Stimulated activated CD8-positive, alpha-beta memory T cell treated with anti-CD3 and anti-CD28 coated beads, Interleukin-15, amount 100 ng/mL, for 24 hours (primary cell): ENCODE measurements around the gene PREB.
"Not testable (repeated sequence)": the region's sequence is repeated elsewhere in the genome, so short reads cannot be mapped to it uniquely, and the experiment has no call there.

Experiments
- DNase-seq: peaks from one replicate; pipeline ENCODE4 v3.0.0-alpha.2; 2020; ENCODE audit warnings: low read depth

The PREB gene

DNA sequence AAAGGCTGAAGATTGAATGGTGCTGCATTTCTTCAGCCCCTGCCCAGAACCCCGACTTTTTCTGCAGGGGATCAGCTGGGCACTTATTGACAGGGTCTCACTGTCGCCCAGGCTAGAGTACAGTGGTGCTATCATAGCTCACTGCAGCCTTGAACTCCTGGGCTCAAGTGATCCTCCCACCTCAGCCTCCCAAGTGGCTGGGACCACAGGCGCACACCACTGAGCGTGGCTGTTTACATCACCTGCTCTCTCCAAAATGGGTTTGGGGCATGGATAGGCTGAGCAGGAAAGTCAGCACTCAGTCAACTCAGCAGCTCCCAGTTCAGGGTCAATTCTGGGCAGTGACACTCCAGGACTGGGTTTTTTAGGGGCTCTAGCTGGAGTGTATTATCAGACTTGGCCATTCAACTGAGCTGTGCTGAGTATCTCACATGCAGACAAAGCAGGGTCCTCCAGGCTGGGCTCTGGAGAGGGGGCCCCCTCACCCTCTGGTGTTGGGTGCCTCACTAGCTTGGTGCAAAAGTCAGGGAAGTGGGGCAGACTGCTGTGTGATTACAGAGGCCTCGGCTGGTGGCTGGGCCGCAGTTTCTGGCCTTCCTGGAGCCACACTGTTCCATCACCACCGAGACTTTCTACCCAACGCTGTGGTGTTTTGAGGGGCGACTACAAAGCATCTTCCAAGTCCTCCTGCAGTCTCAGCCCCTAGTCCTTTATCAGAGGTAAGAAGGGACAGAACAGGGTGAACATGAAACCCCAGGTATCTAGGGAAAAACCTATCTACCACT is 6.4 kb downstream of the PREB start:
- no peak for DNase-seq

DNA sequence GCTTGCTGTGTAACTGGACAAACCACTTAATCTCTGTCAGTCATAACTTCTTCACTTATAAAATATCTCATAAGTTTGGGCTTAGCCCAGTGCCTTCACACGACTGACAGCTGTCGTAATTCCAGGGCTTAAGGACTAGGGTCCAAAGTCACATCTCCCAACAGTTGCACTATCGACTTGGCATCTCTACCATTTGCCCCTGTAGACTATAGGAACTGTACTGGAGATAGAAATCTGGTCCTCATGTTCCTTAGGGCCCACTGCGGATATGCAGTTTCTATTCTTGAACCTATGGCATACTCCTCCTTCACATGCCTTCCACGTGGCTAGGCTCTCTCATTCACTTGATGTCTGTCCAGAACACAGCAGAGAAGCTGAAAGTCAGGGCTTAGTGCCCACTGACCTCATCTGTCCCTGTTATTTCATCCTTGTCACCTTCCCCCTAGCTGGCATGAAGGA is 8.2 kb downstream of the PREB start:
- no peak for DNase-seq

DNA sequence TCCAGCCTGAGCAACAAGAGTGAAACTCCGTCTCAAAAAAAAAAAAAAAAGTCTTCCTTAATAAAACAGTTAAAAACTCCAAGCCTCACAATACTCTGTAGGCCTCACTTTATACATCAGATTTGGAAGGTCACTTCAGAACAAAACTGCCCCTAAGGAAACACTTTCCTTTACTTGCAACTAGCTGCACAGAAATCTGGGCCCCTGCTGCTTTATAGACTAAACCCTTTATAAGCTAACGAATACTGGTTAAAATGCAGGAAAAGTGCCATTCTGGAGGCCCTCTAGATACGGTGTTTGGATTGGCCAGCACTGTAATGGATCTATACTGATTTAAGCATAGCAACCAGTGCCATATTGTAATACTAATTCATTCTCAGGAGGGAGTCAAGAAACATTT is 9.3 kb downstream of the PREB start:
- DNase-seq = no peak

DNA sequence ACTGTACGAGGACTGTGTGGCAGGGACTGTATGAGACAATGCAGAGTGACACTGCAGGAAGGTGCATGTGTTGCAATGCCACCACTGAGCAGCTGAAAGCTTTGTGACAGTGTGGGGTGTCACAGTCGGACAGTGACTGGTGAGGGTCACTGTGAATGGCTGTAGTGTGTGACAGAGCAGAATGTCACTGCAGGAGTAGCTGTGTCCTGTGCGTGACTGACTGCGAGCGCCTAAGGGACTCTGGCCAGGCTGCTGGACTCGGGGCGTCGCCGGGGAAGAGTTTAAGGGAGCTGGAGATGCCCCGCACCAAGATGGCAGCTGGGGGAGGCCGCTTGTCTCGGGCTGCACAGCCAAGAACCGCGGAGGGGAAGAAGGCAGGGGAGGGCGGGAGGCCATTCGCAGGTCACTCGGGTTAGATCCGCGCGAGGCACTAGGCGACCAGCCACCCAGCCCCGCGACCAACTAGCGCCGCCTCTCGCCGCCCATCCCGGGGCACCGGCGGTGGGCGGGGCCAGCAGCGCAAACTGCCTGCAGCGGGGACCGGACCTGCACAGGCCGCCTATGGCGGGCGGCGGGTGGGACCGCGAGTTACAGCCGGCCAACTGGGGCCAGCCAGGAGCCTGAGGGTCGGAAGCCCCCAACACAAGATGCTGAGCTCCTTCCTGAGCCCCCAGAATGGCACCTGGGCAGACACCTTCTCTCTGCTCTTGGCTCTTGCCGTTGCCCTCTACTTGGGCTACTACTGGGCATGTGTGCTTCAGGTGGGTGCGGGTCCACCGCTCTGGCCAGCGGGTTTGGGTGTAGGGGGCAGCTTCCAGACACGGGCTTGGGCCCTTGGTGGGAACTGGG is 10.9 kb downstream of the PREB start, which contains the start of gene ABHD1:
ABHD1 (plus strand) TSS at position 514 of the 849 bp plus-strand sequence; CDS start at position 648, 134 bp downstream.
- DNase-seq = peak; percentile 37

DNA sequence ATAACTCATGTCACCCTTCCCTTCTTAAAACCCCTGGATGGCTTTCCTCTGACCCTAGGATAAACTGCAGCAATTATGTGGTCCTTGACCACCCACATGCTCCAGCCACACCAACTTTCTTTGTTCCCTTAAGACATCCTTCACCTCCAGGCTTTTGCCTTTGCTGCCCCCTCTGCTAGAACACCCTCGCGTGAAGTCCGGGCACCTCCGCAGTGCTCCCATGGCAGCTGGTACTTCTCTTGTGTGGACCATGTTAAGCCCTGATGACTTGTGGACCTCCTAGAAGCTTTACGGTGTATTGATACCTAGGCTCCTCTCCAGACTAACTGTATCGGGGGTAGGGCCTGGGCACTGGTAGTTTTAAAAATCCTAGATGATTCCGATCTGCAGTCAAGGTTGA is 11.6 kb downstream of the PREB start:
- DNase-seq = no peak

DNA sequence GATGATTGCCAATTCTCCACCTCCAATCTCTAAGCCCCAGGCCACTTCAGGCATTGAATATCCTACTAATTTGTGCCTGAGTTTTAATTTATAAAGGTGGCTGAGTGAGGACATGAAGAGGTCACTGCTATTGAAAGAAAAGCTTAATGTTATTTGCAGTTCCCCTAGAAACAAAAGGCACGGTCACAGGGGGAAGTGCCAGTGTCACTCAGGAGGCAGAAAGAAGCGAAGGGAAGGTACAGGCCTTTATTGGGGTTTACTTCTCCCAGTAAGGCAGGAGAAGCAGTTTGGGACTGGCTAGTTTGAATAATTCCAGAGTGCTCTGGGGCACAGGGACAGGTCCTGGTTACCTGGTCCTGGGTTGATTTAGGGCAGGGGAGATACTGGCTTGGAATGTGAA is 12.5 kb downstream of the PREB start:
- no peak for DNase-seq

DNA sequence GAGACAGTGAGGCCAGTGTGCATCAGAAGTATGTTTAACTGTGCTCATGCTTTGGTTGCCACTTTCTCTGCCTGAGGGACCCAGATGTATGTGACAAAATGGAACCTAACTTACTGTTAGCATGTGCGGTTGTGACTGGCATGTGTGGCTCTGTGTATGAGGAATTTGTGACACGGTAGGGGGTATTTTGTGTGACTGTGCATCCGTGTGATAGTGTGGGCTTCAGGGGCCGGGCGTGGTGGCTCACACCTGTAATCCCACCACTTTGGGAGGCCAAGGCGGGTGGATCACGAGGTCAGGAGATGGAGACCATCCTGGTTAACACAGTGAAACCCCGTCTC is 15.1 kb downstream of the PREB start:
- not testable (repeated sequence) for DNase-seq

DNA sequence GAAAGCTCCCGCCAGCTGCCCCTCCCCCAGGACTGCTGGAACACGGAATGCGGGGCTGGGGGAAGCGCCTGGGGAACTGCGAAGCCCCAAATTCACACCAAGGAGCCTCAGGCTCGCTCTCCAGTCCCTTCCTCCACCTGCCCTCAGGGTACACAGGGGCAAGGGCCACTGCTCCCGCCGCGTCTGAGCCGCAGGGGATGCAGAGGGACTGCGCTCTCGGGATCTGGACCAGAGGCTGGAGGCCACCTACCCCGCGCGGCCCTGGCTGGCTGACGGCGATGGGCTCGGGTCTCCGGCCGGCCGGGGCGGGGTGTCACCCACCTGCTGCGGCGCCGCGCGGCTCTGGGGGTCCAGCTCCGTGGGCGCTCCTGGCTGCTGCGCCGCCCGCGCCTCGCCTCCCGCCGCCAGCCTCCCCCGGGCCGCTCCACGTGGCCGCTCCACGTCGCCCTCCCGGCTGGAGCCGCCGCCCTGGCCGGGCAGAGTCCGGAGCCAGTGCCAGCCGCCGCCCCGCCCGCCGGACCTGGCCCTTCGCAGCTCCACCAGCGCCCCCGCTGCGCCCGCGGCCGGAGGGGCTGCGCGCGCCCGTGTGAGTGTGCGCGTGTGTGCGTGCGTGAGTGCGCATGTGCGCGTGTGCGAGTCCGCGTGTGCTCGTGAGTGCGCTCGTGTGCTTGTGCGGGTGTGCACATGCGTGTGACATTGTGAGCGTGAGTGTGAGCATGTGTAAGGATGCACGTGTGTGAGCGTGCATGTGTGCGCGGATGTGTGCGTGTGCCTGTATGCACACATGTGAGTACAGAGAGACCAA is 15.7 kb downstream of the PREB start, which contains the start of gene CGREF1:
CGREF1 (minus strand) TSS at position 604 of the 805 bp plus-strand sequence. CDS start 14,762 bp downstream, outside the sequence.
- no peak for DNase-seq

DNA sequence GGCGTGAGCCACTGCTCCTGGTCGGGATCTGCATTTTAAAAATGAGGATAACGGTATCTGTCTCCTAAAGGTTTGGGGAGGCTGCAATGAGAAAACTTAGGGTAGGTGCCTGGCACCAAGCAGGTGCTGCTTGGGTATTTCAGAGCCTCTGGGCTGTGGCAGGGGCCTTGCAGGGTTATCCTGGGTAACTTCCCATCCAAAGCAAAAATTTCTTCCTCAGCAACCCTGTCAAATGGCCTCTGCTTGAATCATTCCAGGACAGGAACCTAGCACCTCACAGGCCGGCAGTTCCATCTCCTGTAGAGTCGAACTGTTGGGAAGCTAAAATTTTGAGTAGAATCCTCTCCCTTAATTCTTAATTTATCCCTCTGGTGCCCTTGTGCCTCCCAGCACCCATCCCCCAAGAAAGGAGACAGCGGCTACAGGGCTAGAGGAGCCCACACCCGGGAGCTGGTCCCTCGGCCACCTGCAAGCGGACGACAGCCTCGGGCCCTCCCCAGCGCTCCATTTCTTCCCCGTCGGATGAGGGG is 16.4 kb downstream of the PREB start:
- no peak for DNase-seq

DNA sequence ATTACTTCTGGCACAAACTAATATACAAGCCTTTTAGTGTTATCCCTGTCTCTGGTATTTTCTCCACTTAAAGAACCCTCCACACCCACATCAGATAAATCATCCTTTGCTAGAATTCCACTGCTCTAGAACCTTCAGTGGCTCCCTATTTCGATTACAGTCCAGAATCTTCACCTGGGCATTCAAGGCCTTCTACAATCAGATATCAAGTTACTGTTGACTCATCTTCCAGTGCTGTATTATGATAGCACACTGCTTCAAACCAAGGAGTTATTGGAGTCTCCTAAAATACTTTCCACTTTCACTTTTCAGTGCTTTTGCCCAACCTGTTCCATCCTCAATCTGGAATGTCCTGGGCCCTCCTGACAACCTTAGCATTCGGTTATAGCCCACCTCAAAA is 18.9 kb downstream of the PREB start:
- DNase-seq = no peak

DNA sequence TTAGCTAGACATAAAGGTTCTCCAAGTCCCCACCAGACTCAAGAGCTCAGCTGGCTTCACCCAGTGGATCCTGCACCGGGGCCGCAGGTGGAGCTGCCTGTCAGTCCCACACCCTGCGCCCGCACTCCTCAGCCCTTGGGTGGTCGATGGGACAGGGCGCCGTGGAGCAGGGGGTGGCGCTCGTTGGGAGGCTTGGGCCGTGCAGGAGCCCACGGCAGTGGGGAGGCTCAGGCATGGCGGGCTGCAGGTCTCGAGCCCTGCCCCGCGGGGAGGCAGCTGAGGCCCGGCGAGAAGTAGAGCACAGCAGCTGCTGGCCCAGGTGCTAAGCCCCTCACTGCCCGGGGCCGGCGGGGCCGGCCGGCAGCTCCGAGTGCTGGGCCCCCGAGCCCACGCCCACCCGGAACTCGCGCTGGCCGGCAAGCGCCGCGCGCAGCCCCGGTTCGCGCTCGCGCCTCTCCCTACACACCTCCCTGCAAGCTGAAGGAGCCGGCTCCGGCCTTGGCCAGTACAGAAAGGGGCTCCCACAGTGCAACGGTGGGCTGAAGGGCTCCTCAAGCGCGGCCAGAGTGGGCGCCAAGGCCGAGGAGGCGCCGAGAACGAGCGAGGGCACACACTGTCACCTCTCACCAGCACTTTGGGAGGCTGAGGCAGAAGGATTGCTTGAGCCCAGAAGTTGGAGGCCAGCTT is 22.9 kb downstream of the PREB start:
- DNase-seq = not testable (repeated sequence)

DNA sequence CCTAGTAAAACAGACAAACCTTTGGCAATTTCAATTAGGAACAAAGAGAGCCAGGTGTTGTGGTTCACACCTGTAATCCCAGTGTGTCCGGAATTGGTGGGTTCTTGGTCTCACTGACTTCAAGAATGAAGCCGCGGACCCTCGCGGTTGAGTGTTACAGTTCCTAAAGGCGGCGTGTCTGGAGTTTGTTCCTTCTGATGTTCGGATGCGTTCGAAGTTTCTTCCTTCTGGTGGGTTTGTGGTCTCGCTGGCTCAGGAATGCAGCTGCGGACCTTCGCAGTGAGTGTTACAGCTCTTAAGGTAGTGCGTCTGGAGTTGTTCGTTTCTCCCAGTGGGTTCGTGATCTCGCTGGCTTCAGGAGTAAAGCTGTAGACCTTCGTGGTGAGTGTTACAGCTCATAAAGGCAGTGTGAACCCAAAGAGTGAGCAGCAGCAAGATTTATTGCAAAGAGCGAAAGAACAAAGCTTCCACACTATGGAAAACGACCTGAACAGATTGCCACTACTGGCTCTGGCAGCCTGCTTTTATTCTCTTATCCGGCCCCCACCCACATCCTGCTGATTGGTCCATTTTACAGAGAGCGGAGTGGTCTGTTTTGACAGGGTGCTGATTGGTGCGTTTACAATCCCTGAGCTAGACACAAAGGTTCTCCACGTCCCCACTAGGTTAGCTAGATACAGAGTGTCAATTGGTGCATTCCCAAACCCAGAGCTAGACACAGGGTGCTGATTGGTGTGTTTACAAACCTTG is 23.7 kb downstream of the PREB start:
- not testable (repeated sequence) for DNase-seq

DNA sequence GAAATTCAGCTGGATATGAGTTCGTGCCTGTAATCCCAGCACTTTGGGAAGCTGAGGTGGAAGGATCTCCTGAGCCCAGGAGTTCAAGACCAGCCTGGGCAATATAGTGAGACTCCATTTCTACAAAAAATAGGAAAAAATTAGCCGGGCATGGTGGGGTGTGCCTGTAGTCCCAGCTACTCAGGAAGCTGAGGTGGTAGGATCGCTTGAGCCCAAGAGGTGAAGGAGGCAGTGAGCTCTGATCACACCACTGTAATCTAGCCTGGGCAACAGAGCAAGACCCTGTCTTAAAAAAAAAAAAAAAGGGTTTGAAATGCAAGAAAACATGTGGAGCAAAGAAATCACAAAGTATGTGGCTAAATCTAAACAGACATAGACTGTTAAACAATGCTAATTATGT is 25.4 kb downstream of the PREB start:
- DNase-seq = no peak

DNA sequence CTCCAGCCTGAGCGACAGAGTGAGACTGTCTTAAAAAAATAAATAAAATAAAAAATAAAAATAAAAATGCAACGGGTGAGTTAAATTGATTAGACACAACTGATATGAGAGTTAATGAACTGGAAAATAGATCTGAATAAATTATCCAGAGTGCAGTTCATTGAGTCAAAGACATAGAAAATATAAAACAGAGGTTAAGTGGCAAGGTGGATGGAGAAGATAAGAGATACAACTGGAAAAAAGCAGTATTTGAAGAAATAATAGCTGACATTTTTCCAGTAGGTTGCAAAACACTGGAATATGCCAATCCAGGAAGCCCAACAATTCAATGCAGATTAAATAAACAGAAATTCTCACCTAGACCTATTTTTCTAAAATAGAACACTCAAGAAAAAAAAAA is 26.2 kb downstream of the PREB start:
- no peak for DNase-seq

DNA sequence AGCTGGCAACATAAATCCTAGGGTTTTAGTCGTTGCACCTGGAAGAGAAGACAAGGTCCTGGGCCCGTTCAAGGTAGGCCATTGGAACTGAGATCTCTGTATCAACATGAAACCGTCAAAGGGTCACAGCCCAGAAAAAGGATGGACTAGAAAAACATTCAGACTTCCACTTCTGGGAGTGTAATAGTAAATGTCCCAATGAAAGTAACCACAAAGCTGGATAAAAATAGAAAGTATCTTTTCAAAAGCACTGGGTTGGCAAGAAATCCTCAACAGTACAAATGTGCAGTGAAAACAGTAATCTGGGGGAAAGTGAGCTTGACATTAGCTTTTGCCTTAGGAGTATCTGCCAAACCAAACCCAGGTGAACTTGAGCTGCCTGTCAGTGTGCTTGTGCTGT is 28.5 kb downstream of the PREB start:
- no peak for DNase-seq

DNA sequence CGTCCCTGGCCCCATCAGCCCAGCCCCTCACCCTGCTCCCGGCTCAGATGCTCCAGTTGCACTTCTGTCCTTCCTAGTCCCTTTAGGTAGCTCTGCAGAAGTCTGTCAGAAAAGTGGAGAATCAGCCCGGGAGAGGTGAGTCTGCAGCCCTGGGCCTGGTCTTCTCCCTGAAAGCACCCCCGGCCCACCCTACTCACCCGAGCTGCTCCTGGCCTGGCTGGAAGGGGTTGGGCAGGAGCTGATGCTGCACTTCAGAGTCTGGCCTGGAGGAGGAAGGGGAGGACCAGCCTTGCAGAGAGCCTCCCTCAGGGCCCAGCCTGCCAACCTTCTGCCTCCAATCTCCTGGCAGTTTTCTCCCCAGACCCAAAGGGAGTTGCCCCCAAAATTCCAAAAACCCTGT is 32.1 kb downstream of the PREB start:
- DNase-seq = no peak

DNA sequence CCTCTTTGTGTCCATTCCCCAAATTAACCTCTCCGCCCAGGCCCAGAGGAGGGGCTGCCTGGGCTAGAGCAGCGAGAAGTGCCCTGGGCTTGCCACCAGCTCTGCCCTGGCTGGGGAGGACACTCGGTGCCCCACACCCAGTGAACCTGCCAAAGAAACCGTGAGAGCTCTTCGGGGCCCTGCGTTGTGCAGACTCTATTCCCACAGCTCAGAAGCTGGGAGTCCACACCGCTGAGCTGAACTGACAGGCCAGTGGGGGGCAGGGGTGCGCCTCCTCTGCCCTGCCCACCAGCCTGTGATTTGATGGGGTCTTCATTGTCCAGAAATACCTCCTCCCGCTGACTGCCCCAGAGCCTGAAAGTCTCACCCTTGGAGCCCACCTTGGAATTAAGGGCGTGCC is 34.4 kb downstream of the PREB start:
- no peak for DNase-seq

DNA sequence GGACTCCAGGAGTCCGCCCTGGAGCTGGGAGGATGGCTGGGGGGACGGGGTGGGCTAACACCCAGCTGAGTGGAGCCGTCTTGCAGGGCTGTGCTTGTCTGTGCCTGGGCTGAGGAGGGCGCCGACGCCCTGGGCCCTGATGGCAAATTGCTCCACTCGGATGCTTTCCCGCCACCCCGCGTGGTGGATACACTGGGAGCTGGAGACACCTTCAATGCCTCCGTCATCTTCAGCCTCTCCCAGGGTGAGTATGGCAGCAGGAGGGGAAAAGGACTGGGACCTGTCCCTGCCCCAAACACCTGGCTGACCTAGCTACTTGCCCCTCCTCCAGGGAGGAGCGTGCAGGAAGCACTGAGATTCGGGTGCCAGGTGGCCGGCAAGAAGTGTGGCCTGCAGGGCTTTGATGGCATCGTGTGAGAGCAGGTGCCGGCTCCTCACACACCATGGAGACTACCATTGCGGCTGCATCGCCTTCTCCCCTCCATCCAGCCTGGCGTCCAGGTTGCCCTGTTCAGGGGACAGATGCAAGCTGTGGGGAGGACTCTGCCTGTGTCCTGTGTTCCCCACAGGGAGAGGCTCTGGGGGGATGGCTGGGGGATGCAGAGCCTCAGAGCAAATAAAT is 35.0 kb downstream of the PREB start:
- DNase-seq = no peak

DNA sequence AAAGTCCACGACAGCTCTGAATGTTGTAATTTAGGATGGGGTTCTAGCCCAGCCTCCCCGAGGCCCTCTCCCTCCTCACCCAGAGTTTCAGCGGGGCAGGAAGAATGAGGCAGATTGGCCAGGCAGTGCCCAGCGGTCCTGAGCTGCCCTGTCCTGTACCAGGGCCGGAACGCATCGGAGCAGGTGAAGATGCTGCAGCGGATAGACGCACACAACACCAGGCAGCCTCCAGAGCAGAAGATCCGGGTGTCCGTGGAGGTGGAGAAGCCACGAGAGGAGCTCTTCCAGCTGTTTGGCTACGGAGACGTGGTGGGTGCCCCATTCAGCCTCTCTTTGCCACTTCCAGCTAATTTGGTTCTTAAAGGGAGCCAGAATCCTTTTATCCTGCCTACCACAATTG is 37.1 kb downstream of the PREB start:
- no peak for DNase-seq

DNA sequence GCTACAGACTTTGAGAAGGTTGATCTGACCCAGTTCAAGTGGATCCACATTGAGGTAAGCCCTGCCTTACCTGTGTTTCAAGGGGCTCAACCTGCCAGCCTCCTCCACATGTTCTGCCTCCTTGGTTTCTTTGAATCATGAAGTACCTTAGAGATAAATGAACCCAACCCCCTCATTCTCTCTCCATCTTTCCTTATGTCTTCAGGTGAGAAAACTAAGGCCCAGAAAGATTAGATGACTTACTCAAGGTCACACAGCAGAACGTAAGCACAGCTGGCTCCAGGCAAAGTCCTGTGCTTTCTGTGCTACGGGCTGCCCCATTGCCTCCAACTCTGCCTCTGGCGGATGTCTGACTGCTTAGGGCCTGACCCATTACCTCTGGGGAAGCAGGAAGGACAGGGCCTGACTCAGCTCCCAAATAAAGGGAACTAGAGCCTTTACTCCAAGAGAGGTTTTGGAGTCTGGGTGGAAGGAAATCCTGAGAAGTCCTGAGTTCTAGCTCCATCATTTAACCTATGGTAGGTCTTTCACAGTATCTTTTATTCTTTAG is 37.6 kb downstream of the PREB start:
- no peak for DNase-seq
